ENCODE results near the gene WWP2.

WWP2 gene

DNA sequence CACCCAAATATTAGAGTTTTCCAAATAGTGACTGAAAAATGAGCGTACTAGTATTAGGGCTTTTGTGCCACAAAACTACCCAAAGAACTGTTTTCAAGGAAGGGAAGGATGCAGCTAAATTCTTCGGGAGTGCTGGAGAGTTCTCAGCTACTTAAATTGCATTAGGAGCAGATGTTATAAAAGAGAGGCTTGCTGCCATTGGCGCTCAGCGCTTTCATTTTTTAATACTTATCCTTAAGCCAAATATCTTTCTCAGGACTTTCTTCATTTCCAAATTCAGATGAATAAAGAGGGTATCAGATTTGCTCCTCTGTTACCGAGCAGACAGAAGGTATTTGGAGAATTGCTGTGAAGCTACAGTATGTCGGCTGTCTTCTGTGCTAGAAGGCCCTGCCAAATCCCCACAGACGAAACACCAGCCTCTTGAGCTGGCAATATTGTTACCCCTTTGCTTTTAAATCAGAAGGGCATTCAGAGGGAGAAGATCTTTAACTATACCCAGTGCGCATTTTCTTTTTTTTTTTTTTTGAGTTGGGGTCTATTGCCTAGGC, 141.8 kb downstream of the WWP2 start:
- ChIA-PET POLR2A (interaction anchor here (0.6 kb wide), 1 partner anchor 382 kb away, joined by 4 read pairs; no protein-coding TSS in a partner anchor), CTCF (interaction anchor here (0.5 to 2.3 kb wide), 3 partner anchors 26 to 251 kb away, joined by 3 to 11 read pairs (median 4); no protein-coding TSS in a partner anchor)
- TF ChIP-seq ZFP41 (tag by site-specific recombination; IDR thresholded peaks at IDR 0.05; ENCODE audit: borderline replicate concordance) (no peak), ZNF114 (tag by site-specific recombination; IDR thresholded peaks at IDR 0.05) (no peak), ZNF596 (tag by site-specific recombination; IDR thresholded peaks at IDR 0.05) (no peak), ZNF624 (tag by site-specific recombination; IDR thresholded peaks at IDR 0.05) (no peak), GLI4 (tag by site-specific recombination; IDR thresholded peaks at IDR 0.05) (no peak), ZNF132 (tag by site-specific recombination; IDR thresholded peaks at IDR 0.05; ENCODE audit: borderline replicate concordance) (no peak), ZNF776 (tag by site-specific recombination; IDR thresholded peaks at IDR 0.05; ENCODE audit: borderline replicate concordance) (no peak), ZNF19 (tag by site-specific recombination; IDR thresholded peaks at IDR 0.05; ENCODE audit: low read depth) (no peak), ZSCAN5A (tag by site-specific recombination; IDR thresholded peaks at IDR 0.05) (no peak), RBAK (tag by site-specific recombination; IDR thresholded peaks at IDR 0.05) (no peak), IKZF3 (tag by site-specific recombination; IDR thresholded peaks at IDR 0.05) (no peak), YY1 (tag by site-specific recombination; IDR thresholded peaks at IDR 0.05) (no peak), ZNF350 (tag by site-specific recombination; IDR thresholded peaks at IDR 0.05) (no peak)
- TF ChIP-seq, protein P1, sequence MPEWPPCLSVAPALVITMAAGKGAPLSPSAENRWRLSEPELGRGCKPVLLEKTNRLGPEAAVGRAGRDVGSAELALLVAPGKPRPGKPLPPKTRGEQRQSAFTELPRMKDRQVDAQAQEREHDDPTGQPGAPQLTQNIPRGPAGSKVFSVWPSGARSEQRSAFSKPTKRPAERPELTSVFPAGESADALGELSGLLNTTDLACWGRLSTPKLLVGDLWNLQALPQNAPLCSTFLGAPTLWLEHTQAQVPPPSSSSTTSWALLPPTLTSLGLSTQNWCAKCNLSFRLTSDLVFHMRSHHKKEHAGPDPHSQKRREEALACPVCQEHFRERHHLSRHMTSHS (tag by site-specific recombination; IDR thresholded peaks at IDR 0.05) = no peak
- TF ChIP-seq, protein P2, sequence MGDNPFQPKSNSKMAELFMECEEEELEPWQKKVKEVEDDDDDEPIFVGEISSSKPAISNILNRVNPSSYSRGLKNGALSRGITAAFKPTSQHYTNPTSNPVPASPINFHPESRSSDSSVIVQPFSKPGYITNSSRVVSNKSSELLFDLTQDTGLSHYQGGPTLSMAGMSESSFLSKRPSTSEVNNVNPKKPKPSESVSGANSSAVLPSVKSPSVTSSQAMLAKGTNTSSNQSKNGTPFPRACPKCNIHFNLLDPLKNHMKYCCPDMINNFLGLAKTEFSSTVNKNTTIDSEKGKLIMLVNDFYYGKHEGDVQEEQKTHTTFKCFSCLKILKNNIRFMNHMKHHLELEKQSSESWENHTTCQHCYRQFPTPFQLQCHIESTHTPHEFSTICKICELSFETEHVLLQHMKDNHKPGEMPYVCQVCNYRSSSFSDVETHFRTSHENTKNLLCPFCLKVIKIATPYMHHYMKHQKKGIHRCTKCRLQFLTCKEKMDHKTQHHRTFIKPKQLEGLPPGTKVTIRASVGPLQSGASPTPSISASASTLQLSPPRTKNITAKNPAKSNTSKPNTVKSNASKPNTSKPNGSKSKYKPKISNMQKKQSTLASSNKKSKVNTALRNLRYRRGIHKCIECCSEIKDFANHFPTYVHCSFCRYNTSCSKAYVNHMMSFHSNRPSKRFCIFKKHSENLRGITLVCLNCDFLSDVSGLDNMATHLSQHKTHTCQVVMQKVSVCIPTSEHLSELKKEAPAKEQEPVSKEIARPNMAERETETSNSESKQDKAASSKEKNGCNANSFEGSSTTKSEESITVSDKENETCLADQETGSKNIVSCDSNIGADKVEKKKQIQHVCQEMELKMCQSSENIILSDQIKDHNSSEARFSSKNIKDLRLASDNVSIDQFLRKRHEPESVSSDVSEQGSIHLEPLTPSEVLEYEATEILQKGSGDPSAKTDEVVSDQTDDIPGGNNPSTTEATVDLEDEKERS (tag by site-specific recombination; IDR thresholded peaks at IDR 0.05) = no peak

GRCh38 chr16:69904495-69905170, 142.5 kb downstream of the WWP2 start:
- Histone ChIP-seq H3K36me3 (ENCODE audit: control insufficient read depth in 2 of 2, insufficient read depth in 1 of 2, low read length in 2 of 2) (peaks cover 0 to 12% of the 10 kb centered on the region in 2 experiments; a peak in 1 of 3 replicates), H3K27ac (ENCODE audit: extremely low read depth, low read depth, low read length) (no peak overlapping the region), H3K4me1 (ENCODE audit: control insufficient read depth, insufficient read depth, low read length) (no peaks in the 10 kb centered on the region), H3K4me3 (ENCODE audit: low read depth, low read length) (no peak overlapping the region), H3K9me3 (ENCODE audit: control insufficient read depth, insufficient read depth, low read depth, low read length) (no peaks in the 10 kb centered on the region)
- CTCF ChIA-PET = no interaction called here
- POLR2A ChIA-PET = interaction anchor here (1.8 kb wide), 1 partner anchor 13 kb away, joined by 3 read pairs; no protein-coding TSS in a partner anchor
- TF ChIP-seq ZNF747 (tag by site-specific recombination; IDR thresholded peaks at IDR 0.05) (no peak), ZBTB48 (tag by site-specific recombination; IDR thresholded peaks at IDR 0.05) (no peak), ZBTB8A (tag by site-specific recombination; IDR thresholded peaks at IDR 0.05) (no peak)
- TF ChIP-seq, protein P2 (tag by site-specific recombination; IDR thresholded peaks at IDR 0.05) = no peak
- TF ChIP-seq, protein P3, sequence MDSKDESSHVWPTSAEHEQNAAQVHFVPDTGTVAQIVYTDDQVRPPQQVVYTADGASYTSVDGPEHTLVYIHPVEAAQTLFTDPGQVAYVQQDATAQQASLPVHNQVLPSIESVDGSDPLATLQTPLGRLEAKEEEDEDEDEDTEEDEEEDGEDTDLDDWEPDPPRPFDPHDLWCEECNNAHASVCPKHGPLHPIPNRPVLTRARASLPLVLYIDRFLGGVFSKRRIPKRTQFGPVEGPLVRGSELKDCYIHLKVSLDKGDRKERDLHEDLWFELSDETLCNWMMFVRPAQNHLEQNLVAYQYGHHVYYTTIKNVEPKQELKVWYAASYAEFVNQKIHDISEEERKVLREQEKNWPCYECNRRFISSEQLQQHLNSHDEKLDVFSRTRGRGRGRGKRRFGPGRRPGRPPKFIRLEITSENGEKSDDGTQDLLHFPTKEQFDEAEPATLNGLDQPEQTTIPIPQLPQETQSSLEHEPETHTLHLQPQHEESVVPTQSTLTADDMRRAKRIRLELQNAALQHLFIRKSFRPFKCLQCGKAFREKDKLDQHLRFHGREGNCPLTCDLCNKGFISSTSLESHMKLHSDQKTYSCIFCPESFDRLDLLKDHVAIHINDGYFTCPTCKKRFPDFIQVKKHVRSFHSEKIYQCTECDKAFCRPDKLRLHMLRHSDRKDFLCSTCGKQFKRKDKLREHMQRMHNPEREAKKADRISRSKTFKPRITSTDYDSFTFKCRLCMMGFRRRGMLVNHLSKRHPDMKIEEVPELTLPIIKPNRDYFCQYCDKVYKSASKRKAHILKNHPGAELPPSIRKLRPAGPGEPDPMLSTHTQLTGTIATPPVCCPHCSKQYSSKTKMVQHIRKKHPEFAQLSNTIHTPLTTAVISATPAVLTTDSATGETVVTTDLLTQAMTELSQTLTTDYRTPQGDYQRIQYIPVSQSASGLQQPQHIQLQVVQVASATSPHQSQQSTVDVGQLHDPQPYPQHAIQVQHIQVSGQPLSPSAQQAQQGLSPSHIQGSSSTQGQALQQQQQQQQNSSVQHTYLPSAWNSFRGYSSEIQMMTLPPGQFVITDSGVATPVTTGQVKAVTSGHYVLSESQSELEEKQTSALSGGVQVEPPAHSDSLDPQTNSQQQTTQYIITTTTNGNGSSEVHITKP (tag by site-specific recombination; IDR thresholded peaks at IDR 0.05) = no peak
- TF ChIP-seq, protein P4, sequence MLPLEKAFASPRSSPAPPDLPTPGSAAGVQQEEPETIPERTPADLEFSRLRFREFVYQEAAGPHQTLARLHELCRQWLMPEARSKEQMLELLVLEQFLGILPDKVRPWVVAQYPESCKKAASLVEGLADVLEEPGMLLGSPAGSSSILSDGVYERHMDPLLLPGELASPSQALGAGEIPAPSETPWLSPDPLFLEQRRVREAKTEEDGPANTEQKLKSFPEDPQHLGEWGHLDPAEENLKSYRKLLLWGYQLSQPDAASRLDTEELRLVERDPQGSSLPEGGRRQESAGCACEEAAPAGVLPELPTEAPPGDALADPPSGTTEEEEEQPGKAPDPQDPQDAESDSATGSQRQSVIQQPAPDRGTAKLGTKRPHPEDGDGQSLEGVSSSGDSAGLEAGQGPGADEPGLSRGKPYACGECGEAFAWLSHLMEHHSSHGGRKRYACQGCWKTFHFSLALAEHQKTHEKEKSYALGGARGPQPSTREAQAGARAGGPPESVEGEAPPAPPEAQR (tag by site-specific recombination; IDR thresholded peaks at IDR 0.05) = no peak

More for the DNA sequence above, 141.8 kb downstream of the WWP2 start:
- Histone ChIP-seq H3K4me3 (ENCODE audit: low read depth, low read length) (no peak overlapping the region), H3K27ac (ENCODE audit: extremely low read depth, low read depth, low read length) (no peak overlapping the region), H3K9me3 (ENCODE audit: control insufficient read depth, insufficient read depth, low read depth, low read length) (no peaks in the 10 kb centered on the region), H3K4me1 (ENCODE audit: control insufficient read depth, insufficient read depth, low read length) (no peaks in the 10 kb centered on the region), H3K36me3 (ENCODE audit: control insufficient read depth in 2 of 2, insufficient read depth in 1 of 2, low read length in 2 of 2) (peaks cover 0 to 5% of the 10 kb centered on the region in 2 experiments; a peak in 1 of 3 replicates)

Data from HEK293 (cell line).